ENCODE data around the gene ZNHIT6. TPM values are rescaled to one million over a fixed set of nuclear protein-coding genes. Genes with fewer than 3 reads are reported as not detected.
A peak's percentile ranks its signal among the peaks of the same experiment; 100 is the strongest.

Gene ZNHIT6
- total RNA-seq, 1 donor from 2014 or later: 8.7 TPM

DNA sequence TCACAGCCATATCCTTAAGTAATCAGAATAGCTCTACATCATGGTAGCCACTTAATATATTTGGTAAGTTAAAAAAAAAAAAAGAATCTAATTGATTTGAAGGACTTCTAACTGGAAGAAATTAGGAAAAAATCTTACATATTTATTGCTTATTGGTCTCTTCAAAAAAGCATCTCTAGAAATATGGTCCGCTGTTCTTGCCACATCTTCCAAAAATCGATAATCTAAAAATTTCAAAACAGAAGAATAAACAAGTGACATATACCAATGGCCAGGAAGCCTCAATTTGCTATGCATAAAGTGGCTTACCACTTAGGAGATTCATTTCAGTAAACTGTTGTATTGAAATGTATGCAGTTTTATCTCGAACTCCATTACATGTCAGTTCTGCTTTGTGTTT is 2.3 kb downstream of the ZNHIT6 start:
- no peak overlapping the region for H3K27ac ChIP-seq (replicated peaks)
- TF ChIP-seq, protein P1, sequence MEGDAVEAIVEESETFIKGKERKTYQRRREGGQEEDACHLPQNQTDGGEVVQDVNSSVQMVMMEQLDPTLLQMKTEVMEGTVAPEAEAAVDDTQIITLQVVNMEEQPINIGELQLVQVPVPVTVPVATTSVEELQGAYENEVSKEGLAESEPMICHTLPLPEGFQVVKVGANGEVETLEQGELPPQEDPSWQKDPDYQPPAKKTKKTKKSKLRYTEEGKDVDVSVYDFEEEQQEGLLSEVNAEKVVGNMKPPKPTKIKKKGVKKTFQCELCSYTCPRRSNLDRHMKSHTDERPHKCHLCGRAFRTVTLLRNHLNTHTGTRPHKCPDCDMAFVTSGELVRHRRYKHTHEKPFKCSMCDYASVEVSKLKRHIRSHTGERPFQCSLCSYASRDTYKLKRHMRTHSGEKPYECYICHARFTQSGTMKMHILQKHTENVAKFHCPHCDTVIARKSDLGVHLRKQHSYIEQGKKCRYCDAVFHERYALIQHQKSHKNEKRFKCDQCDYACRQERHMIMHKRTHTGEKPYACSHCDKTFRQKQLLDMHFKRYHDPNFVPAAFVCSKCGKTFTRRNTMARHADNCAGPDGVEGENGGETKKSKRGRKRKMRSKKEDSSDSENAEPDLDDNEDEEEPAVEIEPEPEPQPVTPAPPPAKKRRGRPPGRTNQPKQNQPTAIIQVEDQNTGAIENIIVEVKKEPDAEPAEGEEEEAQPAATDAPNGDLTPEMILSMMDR (IDR thresholded peaks at IDR 0.05; ENCODE audit: borderline replicate concordance): no peak
- H3K4me3 ChIP-seq: no peak overlapping the region
- no peaks in the 10 kb centered on the region for H3K27me3 ChIP-seq (ENCODE audit: low read depth)
- peaks cover 27% of the 10 kb centered on the region for H3K4me1 ChIP-seq
- H3K36me3 ChIP-seq: peaks cover 46% of the 10 kb centered on the region
- intact Hi-C loops (cut with micrococcal nuclease): no loop called here
- no peaks in the 10 kb centered on the region for H3K9me3 ChIP-seq (replicated peaks)
- DNase-seq: no peak

- Histone ChIP-seq H3K4me1 (peaks cover 22% of the 10 kb centered on the region), H3K27me3 (ENCODE audit: low read depth) (no peaks in the 10 kb centered on the region), H3K9me3 (replicated peaks) (no peaks in the 10 kb centered on the region), H3K36me3 (peaks cover 49% of the 10 kb centered on the region), H3K4me3 (no peak overlapping the region), H3K27ac (replicated peaks) (no peak overlapping the region)
- TF ChIP-seq, protein P1 (IDR thresholded peaks at IDR 0.05; ENCODE audit: borderline replicate concordance): no peak
- intact Hi-C loops (cut with micrococcal nuclease): no loop called here
- no peak for DNase-seq
These were observed 7.8 kb downstream of the ZNHIT6 start for GRCh38 chr1:85700422-85700821.

DNA sequence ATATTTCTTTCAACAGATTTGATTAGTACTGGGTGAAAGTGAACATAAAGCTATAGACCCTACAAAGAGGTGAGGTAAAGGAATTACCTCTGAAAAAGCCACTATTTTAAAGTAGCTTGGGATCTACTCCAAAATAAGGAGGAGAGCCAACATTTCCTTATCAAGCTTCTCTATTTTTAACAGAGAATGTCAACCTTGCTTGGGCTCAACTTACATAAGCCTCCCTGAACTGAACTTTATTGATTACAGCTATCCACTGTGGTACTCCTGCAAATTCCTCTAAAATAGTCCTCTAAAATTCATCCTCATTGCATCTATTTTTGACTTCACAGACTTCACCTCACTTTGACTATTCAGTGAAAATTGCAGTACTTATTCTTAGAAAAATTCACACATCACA is 10.3 kb downstream of the ZNHIT6 start:
- intact Hi-C loops (cut with micrococcal nuclease): no loop called here
- Histone ChIP-seq H3K27me3 (ENCODE audit: low read depth) (no peaks in the 10 kb centered on the region), H3K36me3 (peaks cover 31% of the 10 kb centered on the region), H3K27ac (replicated peaks) (peak overlapping the region; percentile 51), H3K4me1 (peaks cover 22% of the 10 kb centered on the region), H3K9me3 (replicated peaks) (no peaks in the 10 kb centered on the region), H3K4me3 (peak overlapping the region; percentile 22)
- TF ChIP-seq, protein P1 (IDR thresholded peaks at IDR 0.05; ENCODE audit: borderline replicate concordance): no peak
- DNase-seq: no peak

GRCh38 chr1:85692730-85693314 is 15.4 kb downstream of the ZNHIT6 start:
- TF ChIP-seq, protein P1 (IDR thresholded peaks at IDR 0.05; ENCODE audit: borderline replicate concordance): peak; percentile 67
- Histone ChIP-seq H3K27ac (replicated peaks) (peak overlapping the region; percentile 50), H3K9me3 (replicated peaks) (no peaks in the 10 kb centered on the region), H3K36me3 (no peaks in the 10 kb centered on the region), H3K4me3 (no peak overlapping the region), H3K27me3 (ENCODE audit: low read depth) (no peaks in the 10 kb centered on the region), H3K4me1 (peaks cover 26% of the 10 kb centered on the region)
- intact Hi-C loops (cut with micrococcal nuclease): loop anchor here (5.0 kb wide), 1 partner anchor 386 kb away; no protein-coding TSS in a partner anchor
- DNase-seq: no peak

DNA sequence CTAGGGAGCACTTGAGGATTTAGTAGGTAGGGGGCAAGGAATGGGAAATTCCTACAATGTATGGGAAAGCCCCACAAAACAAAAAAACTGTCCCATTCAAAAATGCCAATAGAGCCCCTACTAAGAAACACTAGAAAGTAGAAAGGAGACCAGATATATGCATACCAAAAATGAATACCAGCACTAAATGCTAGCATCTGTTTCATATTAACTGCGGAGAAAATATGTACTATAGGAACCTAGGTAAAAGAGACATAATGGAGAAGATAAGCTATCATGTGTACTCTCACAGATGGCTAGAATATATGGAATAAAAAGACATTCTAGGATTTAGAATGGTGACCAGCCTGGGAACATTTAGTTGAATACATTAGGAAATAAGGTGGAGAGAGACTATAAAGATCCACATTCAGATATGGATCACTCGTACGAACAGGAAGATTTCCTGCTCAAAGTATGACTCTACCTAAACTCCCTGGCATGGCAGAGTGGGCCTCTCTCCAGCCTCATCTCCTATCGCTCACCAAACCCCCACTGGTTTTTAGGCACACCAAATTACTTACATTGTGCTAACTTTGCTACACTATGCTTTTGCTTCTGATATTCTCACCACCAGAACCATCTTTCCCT is 18.3 kb downstream of the ZNHIT6 start:
- H3K27me3 ChIP-seq (ENCODE audit: low read depth): no peaks in the 10 kb centered on the region

More for the DNA sequence above, 18.3 kb downstream of the ZNHIT6 start:
- Histone ChIP-seq H3K9me3 (replicated peaks) (no peaks in the 10 kb centered on the region), H3K4me1 (peaks cover 20% of the 10 kb centered on the region), H3K4me3 (no peak overlapping the region), H3K36me3 (no peaks in the 10 kb centered on the region), H3K27ac (replicated peaks) (peak overlapping the region; percentile 50)
- TF ChIP-seq, protein P1 (IDR thresholded peaks at IDR 0.05; ENCODE audit: borderline replicate concordance): no peak
- intact Hi-C loops (cut with micrococcal nuclease): loop anchor here (5.0 kb wide), 2 partner anchors 193 to 383 kb away; no protein-coding TSS in a partner anchor
- DNase-seq: no peak
